Daoy (cell line): Measurements from ENCODE around the gene ETV1. TPM values are rescaled to one million over a fixed set of nuclear protein-coding genes. Genes with fewer than 3 reads are reported as not detected.

Experiments used
- DNase-seq: peaks from one replicate; pipeline ENCODE4 v3.0.0-alpha.2; 2015; ENCODE audit warnings: low read depth
- total RNA-seq: library from RNA; depleted of rRNA; stranded (reverse); fragments of >200 nt; shearing (Covaris generic); gene quantifications from 2 replicates; pipeline ENCODE4 v1.2.3, GENCODE V29; 2014

The ETV1 gene
- total RNA-seq, 1 experiment from 2014 or later, result 4.3 TPM

DNA sequence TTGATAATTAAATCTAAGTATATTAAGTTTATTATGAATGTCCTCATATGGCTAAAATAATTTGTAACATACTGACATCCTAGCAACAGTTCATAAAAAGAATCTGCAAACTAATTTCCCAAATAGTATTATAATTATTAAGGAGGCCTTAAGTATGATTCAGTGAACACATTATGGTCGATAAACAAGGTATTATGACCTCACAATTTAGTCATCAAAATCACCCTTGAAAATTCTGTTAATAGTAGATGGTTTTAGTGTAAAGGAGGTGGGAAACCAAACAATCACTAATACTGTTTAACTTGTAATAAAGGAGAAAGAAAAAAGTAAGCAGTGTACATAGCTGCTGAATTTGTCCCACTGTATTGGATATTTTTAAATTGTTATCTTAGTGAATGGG lies 2.1 kb downstream of the ETV1 start:
- DNase-seq, result no peak

DNA sequence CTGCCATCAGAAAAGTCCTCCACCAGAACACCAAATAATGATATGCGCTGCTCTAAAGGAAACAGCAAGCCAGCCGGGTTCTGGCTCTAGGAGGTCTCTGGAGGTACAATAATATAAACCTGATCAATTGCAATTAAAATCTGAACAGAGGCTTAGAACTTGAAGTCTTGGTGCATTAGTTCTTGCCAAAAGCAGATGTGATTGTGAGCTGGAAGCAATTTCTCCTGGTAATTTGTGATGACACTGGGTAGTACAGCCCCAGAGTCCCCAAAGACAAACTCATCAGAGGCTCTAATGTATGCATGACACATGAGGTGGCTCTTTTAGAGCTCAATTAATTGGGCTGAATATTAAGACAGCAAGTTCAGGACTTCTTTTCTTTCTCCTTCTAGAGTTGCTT lies 3.3 kb downstream of the ETV1 start:
- DNase-seq, result no peak

DNA sequence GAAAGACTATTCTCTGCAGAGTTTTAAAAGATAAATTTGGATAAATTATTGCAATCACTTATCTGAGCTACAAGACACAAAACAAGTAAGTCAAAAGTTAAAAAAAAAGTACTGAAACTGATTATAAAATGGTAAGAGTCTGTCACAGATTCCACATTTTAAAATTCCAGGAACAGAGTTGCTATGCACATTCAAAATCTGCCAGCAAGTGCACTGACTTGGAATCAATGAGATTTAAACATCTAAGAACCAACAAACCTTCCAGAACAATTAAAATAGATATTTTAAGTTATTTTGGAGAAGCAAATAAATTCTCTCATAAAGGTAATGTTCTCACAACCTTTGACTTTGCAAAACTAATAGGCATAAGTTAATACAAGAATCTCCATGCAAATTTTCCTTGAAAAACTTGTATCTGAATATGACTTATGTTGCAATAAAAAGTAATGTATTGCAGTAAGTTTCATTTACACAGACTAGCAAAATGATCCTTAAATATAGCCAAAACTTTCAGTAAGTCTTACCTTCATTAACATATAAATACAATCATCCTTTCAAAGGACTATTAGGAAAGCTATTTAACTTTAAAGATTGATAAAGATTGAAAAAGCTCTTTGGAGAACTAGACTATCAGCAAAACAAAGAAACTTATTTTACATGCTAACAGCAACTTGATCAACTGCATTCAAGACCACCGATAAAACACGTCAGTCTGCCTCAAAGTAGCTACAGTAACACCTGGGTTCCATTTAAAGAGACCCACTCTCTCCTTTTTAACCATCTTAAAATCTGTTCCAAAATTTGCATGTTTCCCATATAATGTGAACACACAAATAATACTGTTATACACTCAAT lies 4.4 kb downstream of the ETV1 start:
- DNase-seq, result no peak

DNA sequence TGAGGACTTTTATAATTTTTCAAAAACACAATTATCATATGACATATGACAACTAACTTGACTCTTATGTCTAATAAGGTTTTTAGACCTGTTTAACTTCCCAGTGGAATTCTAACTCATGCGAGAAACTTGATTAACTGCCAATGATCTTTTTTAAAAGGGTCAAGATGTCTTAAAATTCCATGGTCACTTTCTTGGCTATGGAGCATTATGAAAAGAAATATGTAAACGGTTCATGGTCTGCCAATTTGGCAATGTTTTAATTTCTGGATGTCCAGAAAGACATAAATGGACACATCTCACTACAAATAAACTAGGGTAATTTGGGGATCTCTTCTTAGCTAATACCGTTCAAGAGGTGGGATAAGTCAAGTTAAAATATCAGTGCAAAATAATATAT lies 5.4 kb downstream of the ETV1 start:
- no peak for DNase-seq

DNA sequence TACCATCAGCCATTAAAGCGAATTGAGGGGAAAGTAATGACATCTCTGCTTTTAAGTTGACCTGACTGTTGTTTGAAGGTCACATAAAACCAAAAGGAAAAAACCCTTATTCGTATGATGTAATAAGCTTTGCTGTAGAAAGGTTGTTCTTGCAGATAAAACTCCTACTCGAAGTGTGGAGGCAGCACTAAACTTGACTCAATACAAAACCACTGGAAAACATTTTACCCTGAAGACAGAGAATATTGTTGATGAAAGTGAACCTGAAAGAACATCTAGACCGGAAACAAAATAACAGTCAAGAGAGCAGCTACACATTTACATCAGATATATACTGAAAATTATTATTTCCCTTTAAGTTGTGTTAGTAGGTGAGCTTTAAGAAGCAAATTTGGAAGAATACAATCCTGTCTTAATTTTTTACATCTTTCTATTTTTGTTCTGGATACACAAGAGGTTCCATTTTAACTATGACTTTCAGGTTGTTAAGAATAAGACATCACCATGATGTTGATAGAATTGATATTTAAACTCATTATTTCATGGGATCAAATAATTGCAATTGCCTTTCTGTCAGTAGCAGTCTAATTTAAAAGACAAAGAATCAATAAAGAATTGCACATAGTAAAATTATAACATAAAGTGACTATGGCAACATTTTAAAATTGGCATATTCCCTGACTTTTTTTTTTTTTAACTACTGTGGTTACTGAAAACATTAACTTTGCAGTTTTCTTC lies 6.4 kb downstream of the ETV1 start:
- no peak for DNase-seq

DNA sequence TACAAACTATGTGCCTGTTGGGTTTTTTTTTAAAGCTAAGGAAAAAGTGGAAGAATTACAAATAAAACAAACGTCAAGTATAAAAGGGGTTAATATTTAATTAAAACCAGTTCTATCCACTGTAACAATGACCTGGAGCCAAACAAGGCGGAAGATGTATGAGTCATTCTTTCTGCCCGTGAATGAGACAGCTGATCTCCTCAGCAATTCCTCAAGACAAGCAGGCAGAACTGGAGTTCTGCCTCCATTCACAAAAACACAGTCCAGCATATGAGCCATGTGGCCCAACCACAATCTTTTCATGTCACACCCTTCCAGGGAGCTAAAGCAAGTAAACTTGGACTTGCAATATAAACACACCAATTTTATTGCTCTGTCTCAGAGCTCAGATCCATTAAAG lies 8.4 kb downstream of the ETV1 start:
- peak; percentile 84 for DNase-seq

DNA sequence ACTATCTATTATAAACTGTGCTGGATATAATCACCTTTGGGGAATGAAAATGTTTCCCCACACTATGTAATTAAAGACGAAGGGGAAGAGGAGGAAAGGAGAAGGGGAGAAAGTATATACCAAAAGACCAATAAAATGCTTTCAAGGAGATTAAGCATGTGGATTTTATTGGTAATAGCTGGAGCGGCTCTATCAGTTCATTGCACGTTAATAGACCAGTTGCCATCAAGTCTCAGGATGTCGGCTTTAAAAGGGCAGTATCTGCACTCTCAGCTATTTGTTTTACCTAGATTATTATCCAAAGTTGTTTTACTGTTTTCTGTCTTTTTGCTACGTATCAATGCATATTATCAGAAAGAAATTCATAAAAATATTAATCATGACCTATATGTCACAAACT lies 9.0 kb downstream of the ETV1 start:
- no peak for DNase-seq

DNA sequence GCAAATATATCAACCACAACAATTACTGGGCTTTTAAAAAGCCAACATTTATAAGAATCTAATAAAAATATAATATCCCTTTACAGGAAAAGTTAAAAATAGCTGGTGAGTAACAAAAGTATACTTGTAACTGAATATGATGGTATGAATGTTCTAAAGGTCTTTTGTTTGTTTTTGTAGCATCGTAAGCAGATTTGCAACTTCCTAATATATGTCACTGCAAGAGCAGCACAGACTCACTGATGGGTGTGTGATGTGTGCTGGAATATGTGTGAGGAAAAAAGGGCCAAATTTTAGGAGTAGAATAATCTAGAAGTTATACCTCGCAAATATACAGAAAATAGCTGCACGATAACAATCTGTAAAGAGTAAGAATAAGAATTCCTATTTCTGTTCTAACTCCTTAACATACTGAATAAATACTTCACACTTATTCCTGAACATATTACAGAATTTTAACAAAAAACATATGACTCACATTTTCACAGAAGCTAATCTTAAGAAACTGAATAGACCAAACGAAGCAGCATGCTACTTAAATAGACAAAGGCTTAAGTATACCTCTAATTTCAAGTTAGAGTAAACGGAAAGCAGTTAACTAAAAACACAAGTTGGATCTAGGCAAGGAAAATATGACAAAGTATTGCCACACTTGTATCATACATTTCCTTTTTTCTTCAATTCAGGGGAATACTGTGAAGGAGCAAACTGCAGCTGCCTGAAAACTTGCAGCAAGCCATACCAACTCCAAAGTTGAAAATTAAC lies 9.6 kb downstream of the ETV1 start:
- DNase-seq, result no peak

DNA sequence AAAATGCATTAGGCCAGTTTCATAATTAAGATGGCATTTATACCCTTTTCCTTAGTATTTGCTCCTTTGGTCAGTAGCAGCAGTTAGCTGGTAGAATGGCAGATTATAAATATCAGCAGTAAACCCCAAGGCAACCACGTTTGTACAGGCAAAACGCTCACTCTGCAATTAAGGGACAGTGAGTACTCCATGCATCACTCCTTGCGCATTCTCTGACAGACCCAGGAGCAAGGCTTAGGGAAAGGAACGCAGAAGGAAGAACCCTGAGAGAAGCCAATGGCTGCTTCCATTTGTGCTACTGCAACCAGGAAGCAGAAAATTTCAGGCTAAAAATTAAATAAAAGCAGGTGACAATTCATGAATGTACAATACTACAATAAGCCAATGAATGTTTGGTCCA lies 12.9 kb downstream of the ETV1 start:
- no peak for DNase-seq

DNA sequence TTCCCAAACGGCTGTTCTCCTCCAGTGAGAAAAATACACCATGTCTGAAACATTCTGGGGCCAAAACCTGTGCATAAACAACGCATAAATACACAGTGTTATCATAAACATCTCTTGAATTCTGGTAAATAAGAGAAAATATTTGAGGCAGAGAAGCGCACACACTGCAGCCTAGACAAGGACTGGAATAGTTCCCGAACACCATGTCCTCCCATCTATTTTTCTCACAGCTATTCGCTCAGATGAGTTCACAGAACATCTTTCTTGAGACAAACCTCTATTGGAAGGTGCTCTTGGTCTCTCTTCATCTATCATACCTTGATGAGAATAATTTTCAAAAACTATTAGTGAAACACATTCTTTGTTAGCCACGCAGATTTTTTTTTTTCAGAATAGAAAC lies 24.4 kb downstream of the ETV1 start:
- DNase-seq, result no peak

DNA sequence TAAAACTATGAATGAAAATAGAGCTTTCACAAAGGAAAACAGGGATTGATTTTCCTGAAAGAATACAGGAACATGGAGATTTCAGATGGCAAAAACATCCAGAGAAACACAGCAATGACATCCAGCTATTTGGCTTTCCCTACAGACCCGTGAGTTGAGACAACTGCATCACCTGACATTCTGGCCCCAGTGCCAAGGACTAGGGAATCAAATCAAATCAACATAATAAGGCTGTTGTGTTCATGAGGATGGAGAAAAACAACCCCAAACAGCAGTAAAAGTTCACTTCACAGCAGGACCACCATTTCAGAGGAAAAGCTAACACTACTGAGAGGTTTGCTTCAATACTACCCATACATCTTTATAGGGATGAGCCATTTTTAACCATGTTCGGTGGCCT lies 25.5 kb downstream of the ETV1 start:
- DNase-seq, result no peak

DNA sequence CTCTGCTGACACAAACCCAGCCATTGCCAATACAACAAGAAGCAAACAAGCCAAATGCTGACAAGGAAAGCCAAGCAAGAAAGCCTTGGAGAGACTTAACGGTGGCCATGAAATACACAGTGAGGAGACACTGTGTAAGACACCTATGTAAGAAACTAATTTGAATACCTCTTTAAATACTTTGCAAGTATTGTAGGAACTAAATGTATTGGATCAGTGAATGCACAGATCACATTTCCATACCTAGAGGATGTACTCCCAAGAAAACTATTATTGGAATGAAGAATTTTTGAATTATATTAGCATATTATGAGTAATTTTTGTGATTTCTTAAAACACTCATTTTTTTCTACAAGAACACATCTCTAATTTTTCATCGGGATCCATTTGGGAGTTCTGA lies 34.0 kb downstream of the ETV1 start:
- no peak for DNase-seq

DNA sequence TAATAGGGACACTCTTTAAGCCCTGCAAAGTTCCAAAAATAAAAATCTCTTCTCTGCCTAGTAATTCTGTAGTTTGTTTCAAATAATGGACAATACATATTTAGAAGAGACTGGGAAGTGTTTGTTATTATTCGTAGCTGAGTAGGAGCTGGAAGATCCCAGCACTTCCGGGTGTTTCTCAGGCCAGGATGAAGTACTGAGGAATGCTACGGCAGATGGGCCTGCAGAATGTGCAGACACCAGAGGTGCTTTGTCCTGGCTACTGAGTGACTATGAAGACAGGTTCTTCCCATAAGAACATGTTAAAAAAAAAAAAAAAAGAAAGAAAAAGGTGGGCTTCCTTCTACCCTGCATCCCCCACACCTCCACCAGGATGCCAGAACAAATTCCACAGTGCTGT lies 36.1 kb downstream of the ETV1 start:
- no peak for DNase-seq

DNA sequence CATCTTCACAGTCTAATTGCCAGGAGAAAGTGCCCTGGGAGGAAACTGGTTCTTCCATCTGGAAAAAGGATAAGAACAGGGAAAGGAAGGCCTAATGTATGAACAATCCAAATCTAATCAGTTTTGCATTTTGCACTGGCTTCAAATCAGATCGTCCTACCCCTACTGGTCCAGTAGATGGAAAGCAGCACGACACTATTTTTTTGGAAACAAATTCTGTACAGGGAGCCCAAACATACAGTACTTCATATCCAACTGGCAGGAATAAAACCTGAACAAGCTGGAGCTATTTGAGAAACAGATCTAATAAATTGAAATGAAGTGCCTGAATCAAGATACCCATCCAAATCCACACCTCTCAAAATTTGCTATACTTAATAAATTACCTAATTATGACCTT lies 36.5 kb downstream of the ETV1 start:
- no peak for DNase-seq

DNA sequence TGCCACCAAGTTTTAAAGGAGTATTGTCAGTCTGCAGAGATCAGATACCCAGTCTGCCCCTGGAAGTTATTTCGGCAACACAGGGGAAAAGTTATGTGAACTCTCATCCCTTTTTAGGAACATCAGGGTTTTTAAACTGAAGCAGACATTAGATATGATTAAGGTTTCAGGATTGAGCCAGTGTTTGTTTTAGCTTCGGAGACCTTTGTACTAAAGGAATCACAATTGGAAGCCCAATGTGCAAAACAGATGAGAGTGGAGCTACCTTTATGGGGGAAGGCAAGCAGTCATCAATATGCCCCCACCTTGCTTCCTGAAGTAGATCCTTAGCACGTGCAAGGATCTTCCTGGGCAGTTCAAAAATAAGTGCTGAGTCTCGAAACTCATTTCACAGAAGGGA lies 39.5 kb downstream of the ETV1 start:
- DNase-seq, result no peak

DNA sequence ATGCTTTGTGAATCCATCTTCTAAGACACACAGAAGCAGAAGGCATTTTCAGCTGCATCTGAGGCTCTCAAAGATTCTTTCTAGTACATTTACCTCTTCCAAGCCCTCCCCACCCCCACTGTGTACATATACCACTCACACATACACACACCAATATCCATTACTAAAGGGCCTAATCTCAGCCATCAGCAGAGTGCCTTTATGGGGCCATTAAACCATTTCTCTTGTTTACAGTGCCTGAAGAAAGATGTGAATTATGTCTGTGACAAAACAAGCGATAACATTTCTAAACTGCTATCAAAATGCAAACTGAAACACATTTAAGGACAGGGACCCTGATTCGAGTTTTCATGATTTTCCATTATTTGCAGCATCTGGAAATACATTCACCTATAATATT lies 40.0 kb downstream of the ETV1 start:
- no peak for DNase-seq

DNA sequence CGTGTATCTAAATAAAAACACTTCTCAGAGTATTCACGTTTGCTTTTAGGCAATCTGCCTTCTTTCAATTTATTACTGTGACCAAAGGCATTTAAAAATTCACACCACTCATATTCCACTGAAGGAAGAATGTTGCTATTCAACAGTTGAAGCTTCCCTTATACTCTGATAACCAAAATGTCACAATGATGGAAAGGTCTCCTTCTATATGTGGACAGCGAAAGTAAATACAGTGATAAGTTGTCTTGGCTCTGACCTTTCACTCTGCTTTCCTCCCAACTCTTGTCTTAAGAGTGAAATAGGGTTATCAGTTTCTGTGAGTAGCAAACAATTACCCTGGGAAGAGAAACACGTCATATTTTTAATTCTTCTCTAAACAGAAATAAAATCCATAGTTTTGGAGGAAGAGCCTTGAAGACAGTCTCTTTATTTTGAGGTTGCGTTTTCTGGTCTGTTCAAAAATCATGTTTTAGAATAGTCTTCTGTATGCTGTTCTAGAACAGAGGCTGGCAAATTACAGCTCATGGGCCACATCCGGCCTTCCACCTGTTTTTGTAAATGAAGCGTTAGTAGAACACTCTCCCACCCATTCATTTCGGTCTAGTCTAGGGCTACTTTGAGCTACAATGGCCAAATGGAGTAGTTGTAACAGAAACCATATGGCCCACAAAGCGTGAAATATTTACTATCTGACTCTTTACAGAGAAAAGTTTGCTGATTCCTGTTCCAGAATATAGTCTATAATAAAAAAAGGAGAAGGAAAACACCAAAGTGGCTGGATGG lies 41.3 kb downstream of the ETV1 start:
- DNase-seq, result no peak

DNA sequence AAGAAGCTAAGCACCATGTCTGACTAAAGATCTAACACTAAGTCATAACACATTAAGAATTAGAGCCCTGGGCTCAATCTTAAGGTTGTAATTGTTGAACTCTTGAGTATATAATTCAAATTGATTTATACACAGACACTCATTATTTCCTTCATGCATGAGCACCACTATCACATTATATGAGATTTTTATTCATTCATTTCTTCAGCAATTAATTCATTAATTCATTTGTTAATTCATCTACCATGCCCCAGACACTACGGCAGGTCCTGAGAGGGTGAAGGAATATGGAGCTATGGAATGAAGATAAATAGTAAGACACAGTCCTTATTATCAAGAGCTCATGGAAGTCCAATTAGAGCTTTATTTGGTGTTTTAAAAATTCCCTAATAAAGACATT lies 41.9 kb downstream of the ETV1 start:
- no peak for DNase-seq

DNA sequence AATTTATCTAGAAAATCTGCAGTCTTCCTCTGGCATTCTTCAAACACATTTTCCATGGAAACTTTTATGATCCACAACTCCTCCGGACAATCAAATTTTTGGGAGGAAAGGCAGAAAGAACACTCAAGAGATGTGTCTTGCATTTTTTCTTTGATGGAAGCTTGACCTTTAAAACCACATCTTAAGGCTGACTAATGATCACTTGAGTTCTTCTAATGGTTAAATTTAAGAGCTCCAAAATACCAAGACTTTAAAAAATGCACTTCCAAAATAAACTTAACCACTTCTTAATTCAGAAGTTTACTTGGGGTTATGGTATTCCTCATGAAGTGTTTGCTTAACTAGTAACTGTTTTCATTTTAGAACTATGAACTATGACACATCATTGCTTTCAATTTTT lies 43.3 kb downstream of the ETV1 start:
- no peak for DNase-seq

DNA sequence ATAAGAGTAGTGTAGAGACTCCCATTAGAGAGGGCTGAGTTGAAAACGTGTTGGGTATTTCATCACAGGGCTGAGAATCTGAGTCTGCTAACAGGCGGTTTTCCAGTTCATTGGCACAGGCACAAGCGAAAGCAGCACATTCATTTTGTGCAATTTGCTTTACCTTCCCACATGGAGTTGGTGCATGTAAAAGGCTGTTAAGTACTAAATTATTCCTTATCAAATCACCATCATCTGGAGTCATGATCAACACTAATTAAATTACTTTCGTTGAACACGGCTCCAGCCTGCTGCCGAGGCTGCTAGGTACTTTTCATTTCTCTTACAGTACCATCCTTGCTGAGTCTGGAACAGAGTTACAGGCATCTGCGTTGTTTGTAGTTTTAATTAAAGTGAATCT lies 43.8 kb downstream of the ETV1 start:
- peak; percentile 43 for DNase-seq

DNA sequence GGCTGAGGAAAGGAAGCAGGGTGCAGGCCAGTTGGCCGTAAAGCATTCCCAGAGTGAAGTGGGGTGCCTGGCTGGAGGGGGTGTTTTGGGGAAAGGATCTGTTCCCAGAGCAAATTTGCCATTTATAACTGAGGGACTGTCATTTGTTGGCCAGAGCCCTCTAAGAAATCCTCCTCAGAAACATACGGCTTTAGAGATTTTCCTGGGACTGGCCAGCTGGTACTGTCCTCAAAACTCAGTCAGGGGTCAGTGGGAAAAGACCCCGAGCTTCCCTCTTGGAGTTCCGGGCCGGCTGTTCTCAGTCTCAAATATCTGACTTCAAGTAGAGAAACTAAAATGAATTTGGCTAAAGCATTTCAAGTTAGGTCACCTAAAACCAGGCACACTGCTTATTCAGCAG lies 55.9 kb downstream of the ETV1 start:
- DNase-seq, result no peak

DNA sequence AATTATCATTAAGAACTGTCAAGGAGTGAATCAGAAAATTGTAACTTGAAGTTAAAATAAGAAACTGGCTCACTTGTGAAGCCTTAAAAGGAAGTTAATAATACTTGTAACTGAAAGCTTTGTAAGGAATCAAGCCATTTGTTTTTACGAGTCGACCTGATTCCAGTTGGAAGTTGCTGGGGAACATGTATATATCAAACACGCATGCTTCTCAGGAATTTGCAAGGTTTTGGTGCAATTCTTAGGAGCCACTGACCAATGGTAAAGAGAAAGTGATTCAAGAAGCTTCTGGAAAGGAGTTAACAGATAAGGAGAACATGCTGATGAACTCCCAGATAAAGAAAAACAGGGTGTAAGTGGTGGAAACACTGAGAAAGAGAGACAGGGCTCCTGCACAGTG lies 56.4 kb downstream of the ETV1 start:
- DNase-seq, result no peak
